HG03378 (cell line): Measurements from ENCODE around the gene CLDN19.
"Not testable (repeated sequence)": the region's sequence is repeated elsewhere in the genome, so short reads cannot be mapped to it uniquely, and the experiment has no call there.

ENCODE experiments used
- ATAC-seq: cut with Tn5 transposase; IDR thresholded peaks from one replicate; pipeline ENCODE4 v1.9.1; 2021; ENCODE audit warnings: mild to moderate bottlenecking, moderate library complexity; ENCODE audit not compliant: unreplicated experiment

The CLDN19 gene

GRCh38 chr1:42761567-42761966 lies 21.5 kb upstream of the CLDN19 start:
- no peak for ATAC-seq

GRCh38 chr1:42759114-42759513 lies 19.1 kb upstream of the CLDN19 start:
- no peak for ATAC-seq

GRCh38 chr1:42758641-42759040 lies 18.6 kb upstream of the CLDN19 start:
- no peak for ATAC-seq

GRCh38 chr1:42757892-42758275 lies 17.8 kb upstream of the CLDN19 start:
- no peak for ATAC-seq

GRCh38 chr1:42756956-42757891 lies 17.2 kb upstream of the CLDN19 start:
- ATAC-seq: no peak

GRCh38 chr1:42753070-42753469 lies 13.0 kb upstream of the CLDN19 start:
- no peak for ATAC-seq

GRCh38 chr1:42752284-42752683 lies 12.2 kb upstream of the CLDN19 start:
- no peak for ATAC-seq

- not testable (repeated sequence) for ATAC-seq
These were observed 11.6 kb upstream of the CLDN19 start for GRCh38 chr1:42751511-42752070.

GRCh38 chr1:42750041-42750440 lies 10.0 kb upstream of the CLDN19 start:
- ATAC-seq: no peak

GRCh38 chr1:42748461-42749410 lies 8.7 kb upstream of the CLDN19 start:
- no peak for ATAC-seq

GRCh38 chr1:42748021-42748420 lies 8.0 kb upstream of the CLDN19 start:
- no peak for ATAC-seq

- ATAC-seq: no peak
These were observed 7.1 kb upstream of the CLDN19 start for GRCh38 chr1:42747125-42747524.

GRCh38 chr1:42746436-42747105 lies 6.5 kb upstream of the CLDN19 start:
- ATAC-seq: no peak

GRCh38 chr1:42745851-42746250 lies 5.8 kb upstream of the CLDN19 start:
- no peak for ATAC-seq

- no peak for ATAC-seq
These were observed 4.0 kb upstream of the CLDN19 start for GRCh38 chr1:42744148-42744413.

- no peak for ATAC-seq
These were observed 3.5 kb upstream of the CLDN19 start for GRCh38 chr1:42743317-42744147.

- no peak for ATAC-seq
These were observed 2.7 kb upstream of the CLDN19 start for GRCh38 chr1:42742617-42743316.

- no peak for ATAC-seq
These were observed 2.1 kb upstream of the CLDN19 start for GRCh38 chr1:42742141-42742540.

GRCh38 chr1:42741706-42742105 lies 1.7 kb upstream of the CLDN19 start:
- no peak for ATAC-seq
